HG03060 (cell line): ENCODE data around the gene DYRK2.
A peak's percentile ranks its signal among the peaks of the same experiment; 100 is the strongest.

Experiments used
- ATAC-seq: cut with Tn5 transposase; IDR thresholded peaks from one replicate; pipeline ENCODE4 v1.9.1; 2021; ENCODE audit warnings: low read depth, moderate number of reproducible peaks; ENCODE audit not compliant: unreplicated experiment

DYRK2 gene

DNA sequence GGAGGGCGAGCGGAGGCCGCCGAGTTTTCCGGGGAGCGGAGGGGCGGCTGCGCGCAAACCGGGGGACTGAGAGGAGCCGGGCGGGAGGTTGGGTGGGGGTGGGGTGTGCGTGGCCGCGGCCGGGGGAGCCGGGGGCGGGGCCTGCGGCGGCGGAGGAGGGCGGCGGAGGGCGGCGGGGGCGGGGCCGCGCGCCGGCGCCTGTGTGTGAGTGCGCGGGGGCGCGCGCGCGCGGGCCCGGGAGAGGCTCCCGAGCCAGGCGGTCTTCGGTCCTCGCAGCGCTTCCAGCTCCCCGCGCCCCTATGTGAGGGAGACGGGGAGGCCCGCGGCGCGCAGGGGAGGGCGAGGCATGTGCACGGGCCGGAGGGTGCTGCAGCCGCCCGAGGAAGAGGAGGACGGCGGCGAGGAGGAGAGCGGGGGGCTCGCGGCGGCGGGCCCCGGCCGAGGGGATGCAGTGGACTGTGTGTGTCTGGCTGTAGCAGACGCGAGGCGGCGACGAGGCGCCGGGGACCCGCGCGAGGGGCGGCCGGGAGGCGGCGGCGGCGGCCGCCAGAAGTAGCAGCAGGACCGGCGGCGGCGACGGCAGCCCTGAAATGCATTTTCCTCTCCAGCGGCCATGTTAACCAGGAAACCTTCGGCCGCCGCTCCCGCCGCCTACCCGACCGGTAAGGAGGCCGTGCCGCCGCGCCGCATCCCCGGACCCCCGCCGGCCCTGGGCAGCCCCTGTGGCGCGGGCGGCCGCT, at the start of gene DYRK2:
DYRK2 (plus strand) TSS at position 225 of the 740 bp plus-strand sequence; CDS start at position 614, 389 bp downstream.
- ATAC-seq: no peak

DNA sequence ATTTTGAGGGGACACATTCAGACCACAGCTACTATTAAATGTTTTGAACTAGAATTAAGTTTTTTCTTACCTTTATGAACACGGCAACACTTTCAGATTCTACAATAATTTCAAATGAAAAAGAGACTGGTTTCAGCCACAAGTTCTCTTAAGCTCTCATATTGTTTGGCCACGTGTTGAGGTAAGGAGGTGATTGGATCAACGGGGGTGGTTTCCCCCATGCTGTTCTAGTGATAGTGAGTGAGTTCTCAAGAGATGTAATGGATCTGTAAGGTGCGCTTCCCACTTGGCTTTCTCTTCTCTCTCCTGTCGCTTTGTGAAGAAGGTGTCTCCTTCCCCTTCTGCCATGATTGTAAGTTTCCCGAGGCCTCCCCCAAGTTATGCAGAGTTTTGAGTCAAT, 48.9 kb upstream of the DYRK2 start:
- ATAC-seq: no peak

DNA sequence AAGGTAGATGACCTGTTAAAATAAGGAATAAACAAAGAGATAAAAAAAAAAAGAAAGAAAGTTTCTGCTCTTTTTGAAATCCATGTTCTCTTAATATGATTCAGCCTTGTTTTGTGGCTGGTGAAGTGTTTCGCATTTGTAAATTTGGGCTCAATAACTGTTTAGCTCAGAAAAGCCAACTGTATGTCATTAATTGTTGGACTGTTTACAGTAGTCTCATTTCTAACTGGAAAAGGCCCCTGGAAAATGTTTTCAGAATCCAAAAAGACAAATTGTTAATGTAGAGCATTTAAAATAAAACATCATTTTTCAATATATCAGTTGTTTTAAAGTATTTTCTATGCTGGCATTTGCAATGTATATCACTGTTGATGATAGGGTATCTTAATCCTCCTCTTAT, 47.4 kb upstream of the DYRK2 start:
- no peak for ATAC-seq

DNA sequence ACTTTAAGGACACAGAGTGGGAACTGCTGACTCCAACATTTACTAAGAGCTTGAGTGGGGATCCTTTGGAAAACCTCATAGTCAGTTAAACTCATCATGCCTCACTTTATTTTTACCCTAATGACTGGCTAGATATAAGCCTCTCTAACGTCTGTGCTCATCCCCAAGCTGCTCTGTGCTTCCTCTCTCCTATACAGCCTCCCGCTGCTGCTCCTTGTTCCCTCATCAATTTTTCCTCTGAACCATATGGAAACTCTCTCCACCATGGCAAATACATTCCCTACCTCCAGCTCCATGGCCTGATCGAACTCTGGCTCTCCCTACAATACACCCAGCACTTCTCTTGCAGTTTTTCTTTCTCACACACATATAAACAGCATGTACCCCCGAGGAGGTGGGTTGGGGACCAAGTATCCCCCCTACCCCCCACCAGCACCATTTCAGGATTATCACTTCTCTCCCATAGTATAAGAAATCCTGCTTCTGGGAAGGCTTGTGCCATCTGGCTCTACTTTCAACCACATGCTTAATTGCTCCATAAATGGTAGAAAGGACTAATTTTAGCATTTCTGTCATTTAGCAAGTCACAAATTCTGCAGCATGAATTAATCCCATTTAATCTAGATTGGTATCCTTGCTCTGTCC, 39.2 kb upstream of the DYRK2 start:
- no peak for ATAC-seq

DNA sequence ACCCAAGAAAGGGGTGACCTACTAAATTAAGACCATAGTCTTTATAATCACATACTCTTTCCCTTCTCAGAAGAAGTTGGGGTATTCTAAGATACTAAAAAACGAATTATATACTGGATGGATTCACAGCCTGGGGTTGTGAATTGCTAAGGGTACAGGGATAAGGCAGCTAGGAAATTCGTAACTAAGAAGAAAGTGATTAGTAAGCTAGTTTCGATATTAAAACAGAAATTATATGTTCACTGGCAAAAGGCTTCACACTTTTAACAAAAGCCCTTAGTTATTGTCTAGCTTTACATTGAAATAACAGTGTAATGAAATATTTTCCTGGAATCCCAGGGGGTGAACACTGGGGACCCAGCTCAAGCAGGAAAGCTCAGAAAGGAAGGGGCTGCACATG, 35.5 kb upstream of the DYRK2 start:
- no peak for ATAC-seq

DNA sequence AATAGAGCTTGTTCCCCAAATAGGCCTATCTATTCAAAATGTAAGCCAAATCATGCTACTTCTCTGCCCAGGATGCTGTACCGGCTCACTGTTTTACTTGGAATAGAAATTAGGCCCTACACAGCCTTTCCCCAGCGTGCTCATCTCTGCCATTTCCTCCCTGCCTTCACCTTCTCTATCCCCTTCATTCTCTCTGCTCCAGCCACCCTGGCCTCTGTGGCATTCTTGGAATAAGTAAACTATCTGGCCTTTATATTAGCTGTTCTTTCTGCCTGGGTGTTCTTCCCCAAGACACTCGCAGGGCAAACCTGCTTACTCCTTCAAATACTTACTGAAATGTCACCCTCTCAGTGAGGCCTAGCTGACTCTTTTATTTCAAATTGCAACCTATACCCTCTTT, 30.9 kb upstream of the DYRK2 start:
- ATAC-seq: no peak

DNA sequence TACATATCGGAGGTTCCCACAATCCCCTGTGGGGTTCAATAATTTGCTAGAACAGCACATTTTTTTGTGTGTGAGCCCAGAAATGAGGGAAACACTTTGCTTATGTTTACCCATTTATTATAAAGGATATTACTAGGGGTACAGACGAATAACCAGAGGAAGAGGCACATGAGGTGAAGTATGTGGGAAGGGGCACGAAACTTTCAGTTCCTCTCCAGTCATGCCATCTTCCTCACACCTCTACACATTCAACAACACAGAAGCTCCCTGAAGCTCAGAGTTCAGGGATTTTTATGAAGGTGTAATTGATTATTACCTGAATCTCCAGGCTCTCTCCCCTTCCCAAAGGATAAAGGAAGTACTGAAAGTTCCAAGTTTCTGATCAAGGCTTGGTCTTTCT, 30.2 kb upstream of the DYRK2 start:
- no peak for ATAC-seq

DNA sequence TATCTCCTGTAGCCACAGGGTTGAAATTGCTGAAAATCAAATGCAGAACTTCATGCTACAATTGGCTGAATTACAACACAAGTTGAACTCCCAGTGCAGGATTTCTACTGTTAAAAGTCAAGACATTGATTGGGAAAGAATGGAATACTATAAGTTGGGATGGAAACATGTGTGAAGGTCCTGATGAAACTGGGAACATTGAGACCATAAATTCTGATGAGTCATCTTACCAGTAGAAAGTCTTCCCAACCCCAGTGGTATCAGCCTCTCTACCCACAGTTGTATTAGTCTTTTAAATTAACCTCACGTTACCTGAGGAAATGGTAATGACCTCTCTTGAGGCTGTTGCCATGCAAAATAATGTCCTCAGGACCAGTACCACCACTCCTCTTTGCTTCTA, 27.4 kb upstream of the DYRK2 start:
- no peak for ATAC-seq

DNA sequence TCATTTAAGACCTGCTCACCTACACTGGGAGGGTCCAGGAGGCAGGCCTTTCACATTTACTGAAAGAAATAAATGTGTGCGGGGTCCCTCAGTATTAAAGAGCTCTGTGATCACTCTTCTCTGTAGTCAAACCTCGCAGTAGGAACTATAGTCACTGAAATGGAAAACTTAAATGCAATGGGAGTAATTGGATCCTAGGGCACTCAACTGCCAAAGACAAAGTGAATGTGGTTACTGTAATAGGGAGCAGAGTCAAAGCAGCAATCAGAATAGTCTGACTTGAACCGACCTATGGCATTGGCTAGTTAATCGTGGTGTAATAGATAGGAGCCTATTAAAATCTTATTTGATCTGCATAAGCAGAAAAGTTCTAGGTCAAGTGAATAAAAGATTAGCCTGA, 26.6 kb upstream of the DYRK2 start:
- ATAC-seq: no peak

DNA sequence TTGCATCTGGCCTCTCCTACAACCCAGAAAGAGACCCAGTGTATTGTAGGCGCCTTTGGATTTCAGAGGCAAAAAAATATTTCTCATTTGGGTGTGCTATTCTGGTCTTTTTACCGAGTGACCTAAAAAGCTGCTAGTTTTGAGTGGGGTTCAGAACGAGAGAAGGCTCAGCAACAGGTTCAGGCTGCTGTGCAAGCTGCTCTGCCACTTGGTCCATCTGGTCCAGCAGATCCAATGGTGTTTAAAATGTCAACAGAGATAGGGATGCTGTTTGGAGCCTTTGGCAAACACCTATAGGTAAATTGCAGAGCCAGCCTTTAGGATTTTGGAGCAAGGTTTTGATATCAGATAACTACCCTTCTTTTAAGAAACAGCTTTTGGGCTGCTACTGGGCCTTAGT, 25.3 kb upstream of the DYRK2 start:
- ATAC-seq: no peak

DNA sequence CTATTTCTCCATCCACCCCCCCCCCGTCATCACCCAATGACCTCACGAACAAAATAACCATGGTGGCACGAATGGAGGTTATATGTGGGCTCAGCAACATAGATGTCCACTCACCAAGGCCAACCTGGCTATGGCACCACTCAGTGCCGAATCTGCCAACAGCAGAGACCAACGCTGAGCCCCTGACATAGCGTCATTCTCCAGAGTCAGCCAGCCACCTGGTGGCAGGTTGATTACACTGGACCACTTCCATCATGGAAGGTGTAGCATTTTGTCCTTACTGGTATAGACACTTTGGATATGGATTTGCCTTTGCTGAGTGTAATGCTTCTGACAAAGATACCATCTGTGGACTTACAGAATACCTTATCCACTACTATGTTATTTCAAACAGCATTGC, 24.2 kb upstream of the DYRK2 start:
- no peak for ATAC-seq

DNA sequence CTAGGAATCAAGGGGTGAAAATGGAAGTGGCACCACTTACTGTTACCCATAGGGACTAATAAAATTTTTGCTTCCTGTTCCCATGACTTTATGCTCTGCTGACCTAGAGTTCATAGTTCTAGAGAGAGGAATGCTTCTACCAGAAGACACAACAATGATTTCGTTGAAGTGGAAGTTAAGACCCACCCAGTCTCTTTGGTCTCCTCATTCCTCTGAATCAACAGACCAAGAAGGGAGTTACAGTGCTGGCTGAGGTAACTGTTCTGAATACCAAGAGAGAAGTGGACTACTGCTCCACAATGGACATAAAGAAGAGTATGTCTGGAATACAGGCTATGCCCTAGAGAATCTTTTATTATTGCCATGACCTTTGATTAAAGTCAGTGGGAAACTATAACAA, 23.5 kb upstream of the DYRK2 start:
- ATAC-seq: no peak

DNA sequence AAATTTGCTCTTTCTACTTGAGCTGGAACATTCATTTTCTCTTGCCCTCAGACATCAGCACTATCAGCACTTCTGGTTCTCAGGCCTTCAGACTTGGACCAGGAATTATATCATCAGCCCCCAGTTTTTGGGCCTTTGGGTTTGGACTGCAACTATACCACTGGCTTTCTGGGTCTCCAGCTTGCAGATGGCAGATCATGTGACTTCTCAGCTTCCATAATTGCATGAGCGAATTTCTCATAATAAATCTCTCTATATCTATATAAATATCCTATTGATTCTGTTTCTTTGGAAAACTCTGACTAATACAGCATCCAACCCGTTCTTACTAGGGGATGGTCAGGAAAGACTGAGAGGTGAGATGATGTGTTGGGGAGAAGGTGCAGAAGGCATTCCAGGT, 22.4 kb upstream of the DYRK2 start:
- no peak for ATAC-seq

DNA sequence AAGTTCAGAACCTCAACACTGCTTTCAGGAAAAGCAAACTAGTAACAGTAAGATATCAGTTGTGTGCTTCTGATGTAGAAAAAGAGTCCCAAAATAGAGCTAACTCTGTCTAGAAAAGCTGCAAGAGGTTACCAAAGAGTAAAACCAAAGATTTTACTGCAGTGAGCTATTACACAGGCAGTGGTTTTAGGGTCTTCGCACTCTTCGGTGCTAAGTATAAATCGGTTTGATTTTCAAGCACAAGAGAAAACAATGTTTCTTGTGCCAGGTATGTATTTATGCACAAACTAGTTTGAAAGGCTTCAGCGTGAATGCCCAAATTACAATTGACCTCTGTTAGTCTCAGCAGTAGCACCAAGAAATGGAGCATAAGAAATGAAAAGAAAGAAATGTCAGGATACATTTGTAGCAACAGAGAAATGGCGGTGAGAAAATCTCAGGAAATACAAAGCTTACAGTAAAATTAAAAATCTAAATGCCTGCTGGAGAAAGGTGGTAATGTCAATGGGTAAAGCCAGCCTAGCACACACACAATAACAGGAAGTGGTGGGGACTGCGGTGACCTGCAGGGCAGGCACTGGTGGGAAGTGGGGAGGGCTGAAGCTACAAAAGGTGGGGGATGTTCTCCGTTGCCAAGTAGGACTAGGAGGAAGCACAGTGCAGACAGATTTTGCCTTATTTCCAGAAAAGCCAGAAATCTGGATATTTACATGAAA, 18.0 kb upstream of the DYRK2 start:
- peak; percentile 88 for ATAC-seq

DNA sequence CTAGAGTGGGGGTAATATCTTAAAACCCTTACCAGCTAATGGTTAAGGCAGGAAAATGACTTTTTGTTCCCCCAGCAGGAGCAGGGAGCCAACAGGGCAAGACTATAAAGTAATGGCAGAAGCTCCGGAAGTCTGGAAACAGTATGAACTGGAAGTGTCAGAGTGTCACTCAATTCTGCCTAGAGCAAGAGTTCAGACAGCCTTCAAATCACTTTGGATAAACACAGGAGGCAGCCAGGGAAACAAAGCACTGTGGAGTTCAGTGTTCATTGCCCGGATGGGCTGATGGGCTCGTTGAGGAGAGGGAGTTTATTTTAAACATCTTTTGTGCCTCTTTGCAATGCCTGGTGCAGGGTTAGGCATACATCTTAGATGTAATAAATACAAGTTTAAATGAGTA, 16.5 kb upstream of the DYRK2 start:
- ATAC-seq: no peak

DNA sequence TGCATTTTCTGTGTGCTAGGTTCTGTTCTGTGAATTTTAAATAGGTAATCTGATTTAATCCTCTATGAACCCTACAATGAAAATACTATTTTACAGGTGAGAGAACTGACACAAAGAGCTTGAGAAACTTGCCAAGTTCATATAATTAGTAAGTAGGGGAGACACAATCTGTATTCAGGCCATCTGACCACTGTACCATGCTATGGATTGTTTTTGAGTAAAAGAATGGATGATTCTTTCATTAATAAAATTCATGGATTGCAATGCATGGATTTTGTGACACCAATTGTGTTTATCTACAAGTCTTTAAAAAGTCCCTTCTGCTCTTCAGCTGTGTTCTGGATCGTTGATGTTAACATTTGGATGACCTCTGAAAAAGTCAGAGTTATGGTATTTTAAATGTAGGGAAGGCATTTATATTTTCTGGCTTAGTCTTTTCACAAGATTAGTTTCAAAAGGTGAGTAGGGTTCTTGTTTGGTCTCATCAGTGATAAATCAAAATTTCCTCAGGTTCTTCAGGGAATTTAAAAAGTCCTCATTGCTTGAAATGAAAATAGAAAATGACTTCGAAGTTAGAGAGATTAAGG, 15.4 kb upstream of the DYRK2 start:
- no peak for ATAC-seq

DNA sequence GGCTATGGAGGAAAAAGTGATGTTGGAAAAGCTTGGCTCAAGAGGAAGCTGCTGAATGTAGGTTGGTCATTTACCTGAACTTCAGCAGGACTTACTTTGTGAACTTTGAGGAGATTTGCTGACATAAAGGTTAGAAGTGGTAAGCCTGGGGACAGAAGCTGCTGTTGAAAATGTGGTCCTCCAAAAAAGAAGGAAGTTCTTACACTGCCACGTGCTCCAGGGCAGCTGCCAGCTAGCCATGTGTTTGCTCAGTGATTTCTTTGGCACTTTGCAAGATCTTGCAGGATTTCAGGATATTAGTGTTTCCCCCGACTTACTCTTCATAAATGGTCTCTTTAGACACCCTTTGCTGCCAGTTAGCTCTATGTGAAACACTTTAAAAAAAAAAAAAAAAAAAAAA, 14.8 kb upstream of the DYRK2 start:
- ATAC-seq: no peak

DNA sequence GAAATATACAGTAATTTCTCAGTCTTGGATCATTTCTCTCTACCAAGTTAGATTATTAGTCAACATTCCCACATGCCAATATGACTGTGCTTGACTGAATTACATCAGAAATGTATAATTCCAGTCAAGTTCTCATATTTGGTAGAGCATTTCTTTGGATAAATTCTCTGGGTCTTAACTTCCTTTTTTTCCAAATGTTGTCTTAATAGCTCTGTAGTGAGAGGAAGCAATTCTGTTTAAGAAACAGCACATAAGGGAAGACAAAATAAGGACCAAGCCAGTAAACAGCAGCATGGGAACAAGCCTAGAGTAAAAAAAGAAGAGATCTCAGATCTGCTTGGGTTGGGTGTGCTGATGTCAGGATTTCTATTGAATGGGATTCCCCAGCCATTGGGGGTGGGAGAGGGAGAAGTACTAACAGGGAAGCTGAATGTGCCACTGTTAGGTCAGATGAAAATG, 14.2 kb upstream of the DYRK2 start:
- no peak for ATAC-seq

DNA sequence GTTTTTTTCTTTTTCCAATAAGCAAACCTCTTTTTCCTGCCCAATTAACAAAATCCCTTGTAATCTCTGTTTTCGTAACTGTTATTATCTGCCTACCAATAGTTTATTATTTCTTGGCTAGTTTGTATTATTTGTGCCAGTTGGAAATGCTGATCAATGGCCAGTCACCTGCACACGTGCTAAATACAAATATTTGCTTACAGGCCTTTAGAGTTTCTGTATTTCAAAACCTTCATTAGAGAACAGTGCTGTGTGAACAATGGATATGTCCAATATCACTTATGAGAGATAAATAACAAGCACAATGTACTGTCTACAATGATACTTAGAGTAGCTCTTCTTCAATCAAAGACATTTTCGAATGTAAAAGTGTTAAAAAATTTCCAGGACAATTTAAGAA, 10.8 kb upstream of the DYRK2 start:
- no peak for ATAC-seq

DNA sequence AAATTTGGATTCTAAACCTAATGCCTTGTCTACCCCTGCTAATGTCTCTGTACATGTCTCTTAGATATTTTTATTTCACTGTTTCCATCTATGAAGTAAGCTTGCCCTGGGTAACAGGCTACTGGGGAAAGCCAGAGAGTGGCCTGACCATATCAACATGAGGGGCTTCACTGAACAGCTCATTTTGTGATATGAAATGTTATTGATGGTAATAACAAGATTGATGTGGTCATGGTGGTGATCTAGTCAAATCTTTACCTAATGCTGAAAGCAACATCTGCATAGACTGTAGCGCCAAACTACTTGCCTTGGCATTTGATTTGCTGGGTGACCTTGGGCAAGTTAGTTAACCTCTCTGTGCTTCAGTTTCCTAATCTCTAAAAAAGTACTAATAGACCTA, 9.9 kb upstream of the DYRK2 start:
- ATAC-seq: no peak

DNA sequence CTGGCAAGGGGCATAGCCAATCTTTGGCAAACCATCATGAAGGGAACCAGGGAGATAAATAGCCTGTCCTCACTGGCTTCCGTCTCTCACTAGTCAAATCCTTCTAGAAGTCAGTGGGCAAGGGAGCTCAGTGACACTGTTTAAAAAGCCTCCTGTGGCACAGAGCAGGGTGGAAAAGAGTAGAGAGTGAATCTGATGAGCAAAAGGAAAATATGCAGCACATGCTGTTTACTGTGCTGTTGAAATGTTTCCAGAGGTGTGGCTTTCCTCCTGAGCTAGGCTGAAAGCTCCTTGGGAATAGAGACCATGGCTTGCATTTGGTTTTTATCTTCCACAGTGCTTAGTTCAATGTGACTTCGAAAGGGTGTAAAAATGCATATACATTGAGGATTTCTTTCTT, 7.7 kb upstream of the DYRK2 start:
- ATAC-seq: no peak
